Endothelial cell of umbilical vein (primary cell): ENCODE results near the gene ANKEF1. TPM values are rescaled to one million over a fixed set of nuclear protein-coding genes. Genes with fewer than 3 reads are reported as not detected.

Experiments used
- BruUV-seq: library from RNA; stranded (reverse); fragments of 400-500 nt; replicated peaks from 2 replicates; lab custom pipeline; 2021; lab: Mats Ljungman, UMichigan
- CTCF ChIA-PET: fragments of 300-600, 350-600 bp; sonication (Branson Sonifier 250); formaldehyde crosslinking; loops from one replicate; lab custom pipeline; 2021; ENCODE audit warnings: antibody characterized with exemption, inconsistent platforms; lab: Charles Lee
- POLR2A ChIA-PET: fragments of 300-600, 350-600 bp; sonication (Branson Sonifier 250); formaldehyde crosslinking; loops from one replicate; lab custom pipeline; 2021; ENCODE audit warnings: antibody characterized with exemption, inconsistent platforms; lab: Charles Lee
- DNase-seq: peaks from one replicate; pipeline ENCODE4 v3.0.0-alpha.2; 2011; ENCODE audit warnings: low read depth, low spot score
- FAIRE-seq: peaks from 2 replicates; lab custom pipeline; 2011; peaks lifted over from hg19 to GRCh38; lab: Jason Lieb, UNC
- H2AFZ ChIP-seq: 2 replicates; pipeline ENCODE4 v1.6.0; 2012; ENCODE audit warnings: low read depth, low read length, control low read depth, inconsistent platforms
- H3K27ac ChIP-seq: 2 replicates; pipeline ENCODE4 v1.5.1; 2011; ENCODE audit warnings: low read depth, mild to moderate bottlenecking, control low read depth, low read length, moderate library complexity; ENCODE audit not compliant: insufficient read depth
- H3K27me3 ChIP-seq, 2 experiments: 2 replicates each; pipeline versions ENCODE4 v1.6.0 to v1.6.1; 2011; ENCODE audit warnings: low read length in 2 of 2, mixed read lengths in 1 of 2; ENCODE audit not compliant: control insufficient read depth in 2 of 2, insufficient read depth in 2 of 2
- H3K36me3 ChIP-seq, 2 experiments: 2 replicates in 1 of 2; 3 replicates in 1 of 2; pipeline ENCODE4 v1.5.1; 2011; ENCODE audit warnings: low read length in 2 of 2, mild to moderate bottlenecking in 1 of 2, moderate library complexity in 1 of 2; ENCODE audit not compliant: control insufficient read depth in 2 of 2, insufficient read depth in 2 of 2; ENCODE audit errors: extremely low read depth in 1 of 2
- H3K4me1 ChIP-seq: 3 replicates; pipeline ENCODE4 v1.5.1; 2011; ENCODE audit warnings: mild to moderate bottlenecking, low read length; ENCODE audit not compliant: control insufficient read depth, insufficient read depth; ENCODE audit errors: extremely low read depth
- H3K4me2 ChIP-seq: 2 replicates; pipeline ENCODE4 v1.6.1; 2011; ENCODE audit warnings: low read length, control low read depth, mixed read lengths; ENCODE audit not compliant: insufficient read depth
- H3K4me3 ChIP-seq, 3 experiments: fragments of 200-600 bp in 1 of 3; sonication (generic), shearing (Covaris generic) in 1 of 3; replicated peaks in 1 of 3; 2 replicates each; pipeline ENCODE4 v1.5.1; 2011 to 2016; ENCODE audit warnings: control low read depth in 3 of 3, low read length in 3 of 3, mild to moderate bottlenecking in 2 of 3, inconsistent platforms in 1 of 3, low read depth in 1 of 3, moderate library complexity in 1 of 3; ENCODE audit not compliant: insufficient read depth in 1 of 3
- H3K79me2 ChIP-seq: 2 replicates; pipeline ENCODE4 v1.6.0; 2012; ENCODE audit warnings: low read length, inconsistent platforms; ENCODE audit not compliant: control insufficient read depth, insufficient read depth
- H3K9ac ChIP-seq: replicated peaks from 2 replicates; pipeline ENCODE3; 2011; ENCODE audit warnings: low read length, control low read depth; ENCODE audit not compliant: insufficient read depth; ENCODE audit errors: extremely low read depth
- H3K9me1 ChIP-seq: replicated peaks from 3 replicates; pipeline ENCODE4 v1.6.0; 2011; ENCODE audit warnings: mild to moderate bottlenecking, low read length; ENCODE audit not compliant: control insufficient read depth, insufficient read depth; ENCODE audit errors: extremely low read depth
- H3K9me3 ChIP-seq: replicated peaks from 2 replicates; pipeline ENCODE4 v1.5.1; 2012; ENCODE audit warnings: low read length, inconsistent platforms; ENCODE audit not compliant: control insufficient read depth, insufficient read depth
- H4K20me1 ChIP-seq: replicated peaks from 2 replicates; pipeline ENCODE3; 2011; ENCODE audit warnings: mild to moderate bottlenecking, low read length; ENCODE audit not compliant: control insufficient read depth, insufficient read depth; ENCODE audit errors: extremely low read depth
- CTCF ChIP-seq, 2 donors: IDR thresholded peaks; 1 replicate in 1 of 2; 2 replicates in 1 of 2; pipeline ENCODE4 v1.5.1; 2011; ENCODE audit warnings: low read length in 2 of 2, mild to moderate bottlenecking in 2 of 2, moderate library complexity in 2 of 2, control low read depth in 1 of 2, inconsistent platforms in 1 of 2, low read depth in 1 of 2; ENCODE audit not compliant: insufficient read depth in 1 of 2; ENCODE audit errors: extremely low read depth in 1 of 2
- GATA2 ChIP-seq: IDR thresholded peaks from 2 replicates; pipeline ENCODE4 v1.7.0; 2011; ENCODE audit warnings: low read depth, mild to moderate bottlenecking, moderate library complexity, mixed read lengths, low read length; ENCODE audit not compliant: insufficient read length, insufficient read depth
- dilution Hi-C: fragments of 300-500 bp; cut with MboI; formaldehyde crosslinking; loops from one replicate; pipeline ENCODE4 v1.15.0; 2019; ENCODE audit warnings: low sequenced_read_pairs; ENCODE audit not compliant: extremely low pct_ligation_motif_present
- intact Hi-C: fragments of 100-400 bp; cut with micrococcal nuclease; formaldehyde crosslinking; loops from one replicate; pipeline ENCODE4 v1.10.0; 2022
- polyA plus RNA-seq, 4 experiments: library from polyadenylated mRNA; depleted of rRNA in 3 of 4; stranded (reverse) in 3 of 4; unstranded in 1 of 4; fragments of >200 nt; gene quantifications; 2 replicates each; pipeline versions ENCODE4 v1.2.1 to v1.2.3, GENCODE V29; 2011 to 2012; ENCODE audit warnings: missing spikeins in 1 of 4
- total RNA-seq: library from RNA; stranded (reverse); gene quantifications from 2 replicates; pipeline ENCODE4 v1.2.3, GENCODE V29; 2021

The ANKEF1 gene
- total and polyA plus RNA-seq, 2 donors (not counting 3 experiments of a cell fraction or from before 2014, with no cell fraction given) = 0.58 to 2.4 TPM

DNA sequence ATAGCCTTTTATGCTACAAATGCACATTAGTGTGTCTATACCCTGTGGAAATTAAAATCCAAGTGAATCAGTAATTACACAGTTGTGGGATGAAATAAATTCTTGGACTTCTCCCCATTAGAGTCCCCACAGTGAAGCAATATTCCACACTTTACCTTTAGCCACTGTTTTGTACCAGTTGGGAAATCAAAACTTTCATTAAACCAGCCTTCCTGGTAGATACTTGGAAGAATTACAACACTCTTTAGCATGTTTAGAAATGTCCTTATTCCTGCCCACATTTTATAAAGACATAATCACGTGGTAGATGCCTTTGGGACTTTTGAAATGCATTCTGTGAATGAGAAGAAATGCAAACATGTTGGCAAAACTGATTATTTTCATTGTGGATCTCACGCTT is 49.0 kb upstream of the ANKEF1 start:
- H3K36me3 ChIP-seq = no peaks in the 10 kb centered on the region

More for the DNA sequence above, 49.0 kb upstream of the ANKEF1 start:
- Histone ChIP-seq H2AFZ (no peak overlapping the region), H4K20me1 (no peaks in the 10 kb centered on the region), H3K79me2 (no peaks in the 10 kb centered on the region), H3K9me3 (no peaks in the 10 kb centered on the region), H3K27me3 (peaks cover 0 to 6% of the 10 kb centered on the region in 2 experiments), H3K9ac (no peak overlapping the region), H3K4me2 (no peak overlapping the region), H3K4me3 (no peak overlapping the region), H3K9me1 (no peaks in the 10 kb centered on the region), H3K4me1 (no peaks in the 10 kb centered on the region), H3K27ac (no peak overlapping the region)
- TF ChIP-seq GATA2 = no peak
- no peak for TF ChIP-seq CTCF (IDR thresholded peaks at IDR 0.05; ENCODE audit: extremely low read depth in 1 of 2, insufficient read depth in 1 of 2, low read depth in 1 of 2, low read length in 2 of 2)
- ChIA-PET POLR2A (no interaction called here), CTCF (interaction anchor here (1.4 to 11.8 kb wide), 2 partner anchors 104 to 369 kb away, joined by 4 to 370 read pairs; no protein-coding TSS in a partner anchor)
- intact Hi-C loops = no loop called here
- no TSS peak for BruUV-seq
- dilution Hi-C loops = no loop called here
- no peak for DNase-seq
- no peak for FAIRE-seq
